GM21528 (cell line): Measurements from ENCODE around the gene PHACTR2.
"Not testable (repeated sequence)": the region's sequence is repeated elsewhere in the genome, so short reads cannot be mapped to it uniquely, and the experiment has no call there.

Source experiments
- ATAC-seq: cut with Tn5 transposase; IDR thresholded peaks from one replicate; pipeline ENCODE4 v1.9.1; 2021; ENCODE audit warnings: mild to moderate bottlenecking, moderate library complexity; ENCODE audit not compliant: unreplicated experiment, low FRiP score

PHACTR2 gene

DNA sequence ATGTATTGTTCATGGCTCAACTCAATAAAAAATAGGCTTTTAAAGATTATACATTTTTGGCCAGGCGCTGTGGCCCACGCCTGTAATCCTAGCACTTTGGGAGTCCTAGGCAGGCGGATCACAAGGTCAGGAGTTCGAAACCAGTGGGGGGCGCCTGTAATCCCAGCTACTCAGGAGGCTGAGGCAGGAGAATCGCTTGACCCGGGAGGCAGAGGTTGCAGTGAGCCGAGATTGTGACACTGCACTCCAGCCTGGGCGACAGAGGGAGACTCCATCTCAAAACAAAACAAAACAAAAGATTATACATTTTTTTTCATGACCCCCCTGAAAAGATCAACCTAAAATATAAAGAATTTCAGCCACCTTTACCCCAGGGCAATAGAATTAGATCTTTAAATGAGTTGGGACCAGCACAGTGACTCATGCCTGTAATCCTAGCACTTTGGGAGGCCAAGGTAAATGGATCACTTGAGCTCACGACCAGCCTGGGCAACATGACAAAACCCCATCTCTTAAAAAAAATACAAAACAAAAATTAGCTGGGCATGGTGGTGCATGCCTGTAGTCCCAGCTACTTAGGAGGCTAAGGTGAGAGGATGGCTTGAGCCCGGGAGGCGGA, 60.4 kb downstream of the PHACTR2 start:
- not testable (repeated sequence) for ATAC-seq

- ATAC-seq, result no peak
These were observed 61.6 kb downstream of the PHACTR2 start for GRCh38 chr6:143739341-143739851.

GRCh38 chr6:143740213-143740612, 62.4 kb downstream of the PHACTR2 start:
- ATAC-seq, result no peak

GRCh38 chr6:143741480-143741879, 63.7 kb downstream of the PHACTR2 start:
- ATAC-seq, result no peak

GRCh38 chr6:143742070-143742954, 64.5 kb downstream of the PHACTR2 start:
- no peak for ATAC-seq

DNA sequence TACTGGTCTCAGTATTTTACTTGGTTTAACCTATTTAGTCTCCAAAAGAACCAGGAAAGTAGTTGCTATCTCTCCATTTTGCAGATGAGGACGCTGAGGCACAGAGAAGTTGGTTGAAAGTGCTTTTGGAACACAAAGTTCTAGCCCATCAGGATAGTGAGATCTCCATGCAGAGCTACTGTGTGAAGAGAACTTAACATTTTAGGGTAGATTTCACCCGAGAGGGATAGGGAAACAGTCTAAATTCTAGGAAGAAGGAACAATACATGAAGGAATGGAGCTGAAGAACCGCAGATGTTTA, 65.1 kb downstream of the PHACTR2 start:
- no peak for ATAC-seq

DNA sequence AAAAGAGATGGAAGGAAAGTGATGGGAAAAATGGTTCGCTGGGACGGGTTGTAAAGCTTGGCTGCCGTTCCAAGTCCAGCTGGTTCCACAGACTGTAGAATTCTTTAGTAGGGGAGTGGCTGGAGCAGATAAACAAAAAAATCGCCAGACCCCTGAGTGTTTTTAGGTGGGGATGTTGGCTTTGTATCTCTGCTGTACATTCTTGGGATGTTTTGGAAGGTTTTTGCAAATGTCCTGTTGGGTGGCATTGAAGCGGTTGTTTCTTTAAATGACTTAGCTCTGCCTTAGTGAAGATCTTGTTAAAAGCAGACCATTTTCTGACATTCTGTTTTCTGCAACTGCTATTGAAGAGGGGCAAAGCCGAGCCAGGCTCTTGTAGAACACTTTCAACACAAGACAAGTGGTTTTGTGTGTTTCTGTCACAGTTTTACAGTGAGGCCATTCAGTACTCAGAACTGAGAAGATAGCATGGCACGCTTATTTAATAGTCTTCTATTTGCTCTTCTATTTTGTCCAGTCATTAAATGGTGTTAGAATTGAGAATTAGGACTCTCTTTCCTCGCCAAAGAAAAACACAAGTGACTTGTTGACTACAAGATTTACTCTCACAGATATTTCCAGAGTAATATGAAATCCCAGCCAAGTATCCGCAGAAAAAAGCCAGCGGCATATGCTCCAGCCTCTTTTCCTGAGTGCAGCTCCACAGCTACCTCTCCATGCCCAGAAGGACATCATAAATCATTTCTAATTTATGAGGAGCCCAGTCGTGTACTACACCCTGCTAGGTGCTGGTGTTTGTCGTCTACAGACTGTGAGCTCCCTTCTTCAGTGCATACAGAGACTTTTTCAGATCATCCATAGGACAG, 65.8 kb downstream of the PHACTR2 start:
- ATAC-seq, result no peak

DNA sequence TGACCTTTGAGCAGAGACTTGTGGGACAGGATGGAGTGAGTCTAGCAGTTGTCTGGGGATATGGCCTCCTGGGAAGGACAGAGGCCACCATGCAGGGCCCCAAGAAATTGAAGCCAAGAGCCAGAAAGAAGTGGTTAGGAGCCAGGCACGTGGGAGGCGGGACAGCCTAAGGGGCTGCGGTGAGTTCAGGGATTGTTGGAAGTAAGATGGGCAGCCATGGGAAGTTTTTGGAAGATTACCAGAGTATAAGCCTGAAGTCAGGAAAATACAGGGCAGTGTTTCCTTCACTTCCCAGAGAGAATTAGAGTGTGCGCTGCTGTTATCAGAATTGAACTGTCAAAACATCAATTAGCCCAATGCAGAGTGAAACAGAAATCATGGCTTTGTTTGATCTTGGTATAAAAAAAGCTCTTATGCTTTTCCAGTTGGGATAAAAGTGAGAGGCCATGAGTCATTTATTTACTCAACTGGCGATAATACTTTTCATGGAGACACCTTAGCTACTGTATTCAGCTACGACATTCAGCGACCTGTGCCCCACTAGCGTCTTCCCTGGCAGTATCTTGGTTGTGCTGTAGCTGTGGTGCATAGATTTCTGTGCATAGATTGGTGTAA, 66.9 kb downstream of the PHACTR2 start:
- no peak for ATAC-seq

DNA sequence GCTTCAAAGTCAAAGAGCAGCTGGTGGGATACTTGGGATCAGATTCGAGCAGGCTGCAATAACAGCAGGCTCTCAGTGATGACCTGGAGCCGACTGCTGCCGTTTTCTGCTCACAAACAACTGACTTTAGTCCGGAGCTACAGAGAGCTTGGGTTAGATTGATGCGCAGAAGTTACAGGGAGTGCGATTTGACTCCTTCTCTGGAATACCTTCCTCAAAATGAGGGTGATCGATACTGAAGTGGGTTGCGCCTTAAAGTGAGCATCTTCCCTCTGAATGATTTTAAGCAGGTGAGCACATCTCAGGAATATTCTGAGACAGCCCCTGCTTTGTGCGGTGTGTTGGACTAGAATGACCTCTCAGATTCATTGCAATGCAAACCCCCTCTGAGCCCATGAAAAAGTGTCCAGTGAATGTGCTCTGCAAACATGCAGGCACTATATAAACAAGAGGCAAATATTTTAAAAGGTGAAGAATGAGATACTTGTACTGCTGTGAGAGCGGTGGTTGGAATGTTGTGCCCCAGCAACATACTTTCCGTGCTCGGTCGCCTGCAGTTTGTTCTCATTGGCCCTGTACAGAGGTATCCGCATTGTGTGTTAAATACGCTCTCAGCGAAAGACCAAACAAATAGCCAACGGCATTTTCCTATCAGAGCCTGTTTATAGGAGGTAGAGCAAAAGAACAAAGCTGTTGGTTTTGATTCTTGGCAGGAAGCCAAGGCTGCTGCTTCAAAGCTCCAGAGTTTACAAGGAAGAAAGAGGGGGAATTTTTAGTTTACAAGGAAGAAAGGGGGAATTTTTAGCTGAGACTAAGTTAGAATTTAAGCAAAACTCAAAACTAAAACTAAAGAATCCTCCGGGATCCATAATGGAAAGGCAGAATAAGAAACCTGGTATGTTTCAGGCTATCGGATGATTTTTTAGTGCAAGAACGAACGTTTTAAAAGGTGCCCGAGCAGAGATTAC, 67.7 kb downstream of the PHACTR2 start:
- no peak for ATAC-seq

- no peak for ATAC-seq
These were observed 68.7 kb downstream of the PHACTR2 start for GRCh38 chr6:143746202-143747119.

- ATAC-seq, result no peak
These were observed 69.6 kb downstream of the PHACTR2 start for GRCh38 chr6:143747347-143747842.

DNA sequence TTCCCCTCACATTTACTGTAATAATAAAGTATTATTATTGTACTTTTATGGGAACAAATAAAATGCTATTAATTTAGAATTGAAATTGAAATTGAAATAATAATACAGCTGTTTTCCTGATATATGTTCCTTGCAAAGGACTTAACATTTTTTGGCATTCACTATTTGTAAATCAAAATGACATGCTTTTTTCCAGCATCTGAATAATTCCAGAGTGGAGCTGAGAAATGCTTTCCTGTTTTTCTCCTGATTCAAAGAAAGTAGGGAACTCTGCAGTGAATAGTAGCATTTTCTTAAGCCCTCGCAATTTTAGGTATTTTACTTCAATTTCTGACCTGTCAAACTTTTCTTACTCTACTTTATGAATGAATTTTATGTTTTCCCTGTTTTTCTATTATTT, 72.1 kb downstream of the PHACTR2 start:
- ATAC-seq, result no peak

- ATAC-seq, result no peak
These were observed 73.1 kb downstream of the PHACTR2 start for GRCh38 chr6:143750877-143751276.

- no peak for ATAC-seq
These were observed 74.7 kb downstream of the PHACTR2 start for GRCh38 chr6:143752459-143752858.

DNA sequence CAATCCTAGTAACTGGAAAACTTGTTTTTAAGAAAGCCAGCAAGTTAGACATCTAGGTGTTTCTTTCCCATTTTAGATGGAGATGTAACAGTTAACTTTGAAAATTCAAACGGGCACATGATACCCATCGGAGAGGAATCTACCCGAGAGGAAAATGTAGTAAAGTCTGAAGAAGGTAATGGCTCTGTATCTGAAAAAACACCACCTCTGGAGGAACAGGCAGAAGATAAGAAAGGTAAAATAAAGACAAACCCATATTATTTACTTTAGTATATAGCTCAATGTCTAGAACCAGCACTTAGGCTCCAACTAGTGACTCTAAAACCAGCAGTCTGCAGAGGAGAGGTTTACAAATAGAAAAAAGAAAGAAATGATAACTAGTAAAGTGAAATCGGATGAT, 75.9 kb downstream of the PHACTR2 start:
- no peak for ATAC-seq

GRCh38 chr6:143754204-143754603, 76.4 kb downstream of the PHACTR2 start:
- ATAC-seq, result no peak

DNA sequence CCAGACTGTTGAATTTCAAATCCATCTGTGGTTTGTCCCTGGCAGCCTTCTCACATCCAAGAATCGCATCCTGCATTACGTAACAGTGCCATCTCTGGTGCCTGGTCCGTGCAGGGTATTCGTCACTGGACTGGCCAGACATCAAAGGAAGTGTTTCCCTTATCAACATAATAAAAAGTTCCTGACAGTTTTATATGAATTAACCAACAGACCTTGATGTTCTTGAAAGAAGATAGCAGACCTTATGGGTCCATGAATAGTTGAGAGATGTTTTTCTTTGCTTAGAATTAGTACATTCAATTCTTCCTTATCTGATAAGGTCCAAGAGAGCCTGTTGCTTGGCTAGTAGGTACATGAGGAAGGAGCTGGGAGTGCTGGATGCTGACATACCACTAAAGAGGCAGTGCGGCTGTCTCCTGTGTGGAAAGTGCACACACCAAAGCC, 77.6 kb downstream of the PHACTR2 start:
- ATAC-seq, result no peak

DNA sequence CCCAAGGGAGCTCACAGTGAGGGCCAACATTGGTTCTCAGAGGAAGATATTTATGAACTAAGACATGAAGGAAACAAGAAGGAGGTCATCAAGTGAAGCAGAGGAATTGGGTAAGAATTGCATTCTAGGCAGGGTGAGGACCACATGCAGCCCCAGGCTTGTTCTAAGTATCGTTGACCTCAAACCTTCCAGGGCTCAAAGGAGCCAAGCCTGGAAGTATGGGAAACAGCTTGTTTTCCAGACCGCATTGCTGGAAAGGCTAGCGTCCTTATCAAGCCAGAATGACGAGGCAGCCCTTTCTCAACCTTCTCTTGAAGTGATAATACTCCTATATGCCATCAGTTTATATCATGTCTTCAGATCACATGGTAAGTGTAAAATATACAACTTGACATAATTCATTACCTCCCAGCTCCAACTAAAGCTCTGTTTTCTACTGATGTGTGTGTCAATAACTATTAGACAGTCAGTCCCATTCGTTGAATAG, 79.6 kb downstream of the PHACTR2 start:
- ATAC-seq, result no peak
